ENCODE results near the gene ALK. TPM values are rescaled to one million over a fixed set of nuclear protein-coding genes. Genes with fewer than 3 reads are reported as not detected.

ALK gene
- total RNA-seq, 1 donor from 2014 or later, result 0.52 TPM

- Histone ChIP-seq H3K36me3 (ENCODE audit: control insufficient read depth in 3 of 3, insufficient read depth in 3 of 3, low read length in 3 of 3) (no peaks in the 10 kb centered on the region), H3K4me1 (ENCODE audit: control insufficient read depth in 3 of 3, insufficient read depth in 3 of 3, low read length in 3 of 3) (no peaks in the 10 kb centered on the region), H3K9ac (ENCODE audit: low read depth in 1 of 3, low read length in 3 of 3) (no peak overlapping the region), H3K4me3 (ENCODE audit: low read length in 3 of 3) (no peak overlapping the region), H3K27ac (ENCODE audit: low read depth, low read length) (no peak overlapping the region), H3K27me3 (ENCODE audit: control insufficient read depth in 3 of 3, insufficient read depth in 3 of 3, low read length in 3 of 3) (peaks cover 0 to 13% (median 0%) of the 10 kb centered on the region in 3 donors), H3K9me3 (ENCODE audit: control insufficient read depth in 3 of 3, low read length in 3 of 3) (no peaks in the 10 kb centered on the region)
Observed at GRCh38 chr2:29325544-29325943, 595.8 kb downstream of the ALK start.

GRCh38 chr2:29323961-29324360, 597.4 kb downstream of the ALK start:
- Histone ChIP-seq H3K9ac (ENCODE audit: low read depth in 1 of 3, low read length in 3 of 3) (no peak overlapping the region), H3K4me3 (ENCODE audit: low read length in 3 of 3) (no peak overlapping the region), H3K27ac (ENCODE audit: low read depth, low read length) (no peak overlapping the region), H3K27me3 (ENCODE audit: control insufficient read depth in 3 of 3, insufficient read depth in 3 of 3, low read length in 3 of 3) (peaks cover 0 to 21% (median 6%) of the 10 kb centered on the region in 3 donors), H3K36me3 (ENCODE audit: control insufficient read depth in 3 of 3, insufficient read depth in 3 of 3, low read length in 3 of 3) (no peaks in the 10 kb centered on the region), H3K9me3 (ENCODE audit: control insufficient read depth in 3 of 3, low read length in 3 of 3) (no peaks in the 10 kb centered on the region), H3K4me1 (ENCODE audit: control insufficient read depth in 3 of 3, insufficient read depth in 3 of 3, low read length in 3 of 3) (no peaks in the 10 kb centered on the region)

- Histone ChIP-seq H3K9me3 (ENCODE audit: control insufficient read depth in 3 of 3, low read length in 3 of 3) (no peaks in the 10 kb centered on the region), H3K9ac (ENCODE audit: low read depth in 1 of 3, low read length in 3 of 3) (no peak overlapping the region), H3K27me3 (ENCODE audit: control insufficient read depth in 3 of 3, insufficient read depth in 3 of 3, low read length in 3 of 3) (peaks cover 0 to 21% (median 6%) of the 10 kb centered on the region in 3 donors), H3K36me3 (ENCODE audit: control insufficient read depth in 3 of 3, insufficient read depth in 3 of 3, low read length in 3 of 3) (no peaks in the 10 kb centered on the region), H3K27ac (ENCODE audit: low read depth, low read length) (no peak overlapping the region), H3K4me1 (ENCODE audit: control insufficient read depth in 3 of 3, insufficient read depth in 3 of 3, low read length in 3 of 3) (no peaks in the 10 kb centered on the region), H3K4me3 (ENCODE audit: low read length in 3 of 3) (no peak overlapping the region)
Observed at GRCh38 chr2:29323301-29323700, 598.1 kb downstream of the ALK start.

- no peaks in the 10 kb centered on the region for H3K9me3 ChIP-seq (ENCODE audit: control insufficient read depth in 3 of 3, low read length in 3 of 3)
Observed at GRCh38 chr2:29322011-29322410, 599.4 kb downstream of the ALK start.

GRCh38 chr2:29317801-29318485, 603.4 kb downstream of the ALK start:
- Histone ChIP-seq H3K36me3 (ENCODE audit: control insufficient read depth in 3 of 3, insufficient read depth in 3 of 3, low read length in 3 of 3) (no peaks in the 10 kb centered on the region), H3K4me1 (ENCODE audit: control insufficient read depth in 3 of 3, insufficient read depth in 3 of 3, low read length in 3 of 3) (no peaks in the 10 kb centered on the region), H3K27ac (ENCODE audit: low read depth, low read length) (no peak overlapping the region), H3K27me3 (ENCODE audit: control insufficient read depth in 3 of 3, insufficient read depth in 3 of 3, low read length in 3 of 3) (peaks cover 0 to 15% (median 14%) of the 10 kb centered on the region in 3 donors), H3K9ac (ENCODE audit: low read depth in 1 of 3, low read length in 3 of 3) (no peak overlapping the region), H3K9me3 (ENCODE audit: control insufficient read depth in 3 of 3, low read length in 3 of 3) (no peaks in the 10 kb centered on the region), H3K4me3 (ENCODE audit: low read length in 3 of 3) (no peak overlapping the region)

More at GRCh38 chr2:29322011-29322410, 599.4 kb downstream of the ALK start:
- peaks cover 0 to 21% (median 9%) of the 10 kb centered on the region in 3 donors for H3K27me3 ChIP-seq (ENCODE audit: control insufficient read depth in 3 of 3, insufficient read depth in 3 of 3, low read length in 3 of 3)
- H3K27ac ChIP-seq (ENCODE audit: low read depth, low read length), result no peak overlapping the region
- H3K36me3 ChIP-seq (ENCODE audit: control insufficient read depth in 3 of 3, insufficient read depth in 3 of 3, low read length in 3 of 3), result no peaks in the 10 kb centered on the region
- H3K4me3 ChIP-seq (ENCODE audit: low read length in 3 of 3), result no peak overlapping the region
- no peak overlapping the region for H3K9ac ChIP-seq (ENCODE audit: low read depth in 1 of 3, low read length in 3 of 3)
- no peaks in the 10 kb centered on the region for H3K4me1 ChIP-seq (ENCODE audit: control insufficient read depth in 3 of 3, insufficient read depth in 3 of 3, low read length in 3 of 3)

GRCh38 chr2:29317077-29317517, 604.3 kb downstream of the ALK start:
- H3K36me3 ChIP-seq (ENCODE audit: control insufficient read depth in 3 of 3, insufficient read depth in 3 of 3, low read length in 3 of 3), result no peaks in the 10 kb centered on the region
- H3K27ac ChIP-seq (ENCODE audit: low read depth, low read length), result no peak overlapping the region
- H3K4me3 ChIP-seq (ENCODE audit: low read length in 3 of 3), result no peak overlapping the region
- H3K9ac ChIP-seq (ENCODE audit: low read depth in 1 of 3, low read length in 3 of 3), result no peak overlapping the region
- H3K27me3 ChIP-seq (ENCODE audit: control insufficient read depth in 3 of 3, insufficient read depth in 3 of 3, low read length in 3 of 3), result peaks cover 0 to 20% (median 14%) of the 10 kb centered on the region in 3 donors
- H3K9me3 ChIP-seq (ENCODE audit: control insufficient read depth in 3 of 3, low read length in 3 of 3), result no peaks in the 10 kb centered on the region
- no peaks in the 10 kb centered on the region for H3K4me1 ChIP-seq (ENCODE audit: control insufficient read depth in 3 of 3, insufficient read depth in 3 of 3, low read length in 3 of 3)

- Histone ChIP-seq H3K36me3 (ENCODE audit: control insufficient read depth in 3 of 3, insufficient read depth in 3 of 3, low read length in 3 of 3) (no peaks in the 10 kb centered on the region), H3K27me3 (ENCODE audit: control insufficient read depth in 3 of 3, insufficient read depth in 3 of 3, low read length in 3 of 3) (peaks cover 0 to 22% (median 2%) of the 10 kb centered on the region in 3 donors), H3K9ac (ENCODE audit: low read depth in 1 of 3, low read length in 3 of 3) (no peak overlapping the region), H3K4me1 (ENCODE audit: control insufficient read depth in 3 of 3, insufficient read depth in 3 of 3, low read length in 3 of 3) (no peaks in the 10 kb centered on the region), H3K4me3 (ENCODE audit: low read length in 3 of 3) (no peak overlapping the region), H3K9me3 (ENCODE audit: control insufficient read depth in 3 of 3, low read length in 3 of 3) (no peaks in the 10 kb centered on the region), H3K27ac (ENCODE audit: low read depth, low read length) (no peak overlapping the region)
Observed at GRCh38 chr2:29314816-29315571, 606.4 kb downstream of the ALK start.

- Histone ChIP-seq H3K4me1 (ENCODE audit: control insufficient read depth in 3 of 3, insufficient read depth in 3 of 3, low read length in 3 of 3) (no peaks in the 10 kb centered on the region), H3K27ac (ENCODE audit: low read depth, low read length) (no peak overlapping the region), H3K27me3 (ENCODE audit: control insufficient read depth in 3 of 3, insufficient read depth in 3 of 3, low read length in 3 of 3) (peaks cover 0 to 15% (median 0%) of the 10 kb centered on the region in 3 donors), H3K36me3 (ENCODE audit: control insufficient read depth in 3 of 3, insufficient read depth in 3 of 3, low read length in 3 of 3) (no peaks in the 10 kb centered on the region), H3K9me3 (ENCODE audit: control insufficient read depth in 3 of 3, low read length in 3 of 3) (no peaks in the 10 kb centered on the region), H3K4me3 (ENCODE audit: low read length in 3 of 3) (no peak overlapping the region), H3K9ac (ENCODE audit: low read depth in 1 of 3, low read length in 3 of 3) (no peak overlapping the region)
Observed at GRCh38 chr2:29311458-29311857, 609.9 kb downstream of the ALK start.

- no peaks in the 10 kb centered on the region for H3K4me1 ChIP-seq (ENCODE audit: control insufficient read depth in 3 of 3, insufficient read depth in 3 of 3, low read length in 3 of 3)
- H3K4me3 ChIP-seq (ENCODE audit: low read length in 3 of 3), result no peak overlapping the region
- peaks cover 0 to 15% (median 0%) of the 10 kb centered on the region in 3 donors for H3K27me3 ChIP-seq (ENCODE audit: control insufficient read depth in 3 of 3, insufficient read depth in 3 of 3, low read length in 3 of 3)
- no peak overlapping the region for H3K9ac ChIP-seq (ENCODE audit: low read depth in 1 of 3, low read length in 3 of 3)
- H3K9me3 ChIP-seq (ENCODE audit: control insufficient read depth in 3 of 3, low read length in 3 of 3), result no peaks in the 10 kb centered on the region
- no peak overlapping the region for H3K27ac ChIP-seq (ENCODE audit: low read depth, low read length)
- no peaks in the 10 kb centered on the region for H3K36me3 ChIP-seq (ENCODE audit: control insufficient read depth in 3 of 3, insufficient read depth in 3 of 3, low read length in 3 of 3)
Observed at GRCh38 chr2:29310650-29311348, 610.6 kb downstream of the ALK start.

Measured in skeletal muscle tissue (tissue), 4 donors.